HFFc6 (cell line): ENCODE measurements around the gene CRHR1. TPM values are rescaled to one million over a fixed set of nuclear protein-coding genes. Genes with fewer than 3 reads are reported as not detected.

Source experiments
- DNase-seq: peaks from one replicate; pipeline ENCODE4 v3.0.0-alpha.2; 2018
- H3K27ac Mint-ChIP-seq: 2 replicates; pipeline ENCODE4 v1.8.0; 2020; ENCODE audit warnings: mild to moderate bottlenecking, mixed read lengths
- H3K27me3 Mint-ChIP-seq: 2 replicates; pipeline ENCODE4 v1.8.0; 2021; ENCODE audit warnings: mild to moderate bottlenecking, moderate library complexity, mixed read lengths; ENCODE audit not compliant: insufficient read depth
- H3K36me3 Mint-ChIP-seq: 2 replicates; pipeline ENCODE4 v1.8.0; 2021; ENCODE audit warnings: low read depth, mixed read lengths
- H3K4me1 Mint-ChIP-seq: 2 replicates; pipeline ENCODE4 v1.8.0; 2020; ENCODE audit warnings: low read depth, mixed read lengths
- H3K4me3 Mint-ChIP-seq: 2 replicates; pipeline ENCODE4 v1.8.0; 2020; ENCODE audit warnings: mild to moderate bottlenecking, moderate library complexity, mixed read lengths
- H3K9me3 Mint-ChIP-seq: 2 replicates; pipeline ENCODE4 v1.8.0; 2020; ENCODE audit warnings: mild to moderate bottlenecking, mixed read lengths
- CTCF ChIP-seq: fragments of 200-600 bp; sonication (generic); IDR thresholded peaks from 2 replicates; pipeline ENCODE4 v1.5.0; 2021; ENCODE audit warnings: antibody characterized with exemption, mild to moderate bottlenecking
- total RNA-seq, 6 experiments: library from RNA; stranded (reverse); fragmentation: NEBNext Ultra II Directional; extraction: Animal tissue kit (Norgen Biotek cat#: 25700); gene quantifications; 2 replicates in 1 of 6; 3 replicates in 5 of 6; pipeline ENCODE4 v1.2.3, GENCODE V29; 2021

The CRHR1 gene
- total RNA-seq, 6 experiments from 2014 or later = not detected

GRCh38 chr17:45824901-45825492 lies 40.9 kb downstream of the CRHR1 start:
- H3K4me1 Mint-ChIP-seq = peaks cover 7% of the 10 kb centered on the region; the same call in 1 of the 2 replicates
- H3K9me3 Mint-ChIP-seq = no peaks in the 10 kb centered on the region
- no peak for TF ChIP-seq CTCF
- H3K36me3 Mint-ChIP-seq = no peaks in the 10 kb centered on the region
- no peak for DNase-seq
- H3K27ac Mint-ChIP-seq = no peak overlapping the region
- no peak overlapping the region for H3K4me3 Mint-ChIP-seq
- peaks cover 39% of the 10 kb centered on the region for H3K27me3 Mint-ChIP-seq

DNA sequence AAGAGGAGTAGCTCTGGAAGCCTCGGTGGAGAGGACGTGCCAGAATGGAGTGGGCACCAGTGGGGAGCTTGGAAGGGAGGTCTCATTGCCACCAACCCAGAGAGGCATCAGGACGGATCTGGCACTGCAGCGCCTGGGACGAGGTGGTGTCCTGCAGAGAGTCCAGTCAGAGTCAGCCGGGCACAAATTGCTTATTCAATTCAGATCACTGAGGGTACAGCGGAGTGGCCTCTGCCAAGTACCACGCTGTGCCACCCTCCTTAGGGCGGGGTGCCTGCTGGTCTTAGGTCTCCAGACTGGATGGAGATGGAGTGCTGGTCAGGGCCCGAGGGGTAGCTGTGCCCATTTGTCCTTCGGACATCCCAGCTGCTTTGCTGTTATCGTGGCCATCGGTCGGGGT lies 41.7 kb downstream of the CRHR1 start:
- Mint-ChIP-seq H3K4me1 (peaks cover 7% of the 10 kb centered on the region; the same call in 1 of the 2 replicates), H3K27ac (no peak overlapping the region), H3K4me3 (no peak overlapping the region), H3K36me3 (no peaks in the 10 kb centered on the region), H3K27me3 (peaks cover 34% of the 10 kb centered on the region), H3K9me3 (no peaks in the 10 kb centered on the region)
- DNase-seq = no peak
- TF ChIP-seq CTCF = no peak

GRCh38 chr17:45826919-45827588 lies 42.9 kb downstream of the CRHR1 start:
- no peaks in the 10 kb centered on the region for H3K9me3 Mint-ChIP-seq
- TF ChIP-seq CTCF = no peak
- no peaks in the 10 kb centered on the region for H3K36me3 Mint-ChIP-seq
- H3K27ac Mint-ChIP-seq = no peak overlapping the region
- peaks cover 36% of the 10 kb centered on the region for H3K27me3 Mint-ChIP-seq
- H3K4me1 Mint-ChIP-seq = peaks cover 7% of the 10 kb centered on the region; the same call in 1 of the 2 replicates
- no peak for DNase-seq
- no peak overlapping the region for H3K4me3 Mint-ChIP-seq

GRCh38 chr17:45828171-45828570 lies 44.1 kb downstream of the CRHR1 start:
- H3K36me3 Mint-ChIP-seq = no peaks in the 10 kb centered on the region
- H3K27me3 Mint-ChIP-seq = peaks cover 38% of the 10 kb centered on the region
- TF ChIP-seq CTCF = no peak
- H3K4me3 Mint-ChIP-seq = no peak overlapping the region
- H3K27ac Mint-ChIP-seq = no peak overlapping the region
- DNase-seq = no peak
- H3K4me1 Mint-ChIP-seq = peaks cover 7% of the 10 kb centered on the region; the same call in 1 of the 2 replicates
- H3K9me3 Mint-ChIP-seq = no peaks in the 10 kb centered on the region

- no peaks in the 10 kb centered on the region for H3K9me3 Mint-ChIP-seq
- H3K27me3 Mint-ChIP-seq = peaks cover 38% of the 10 kb centered on the region
- peak; percentile 27; the same call in 1 of the 2 replicates for TF ChIP-seq CTCF
- peak; percentile 45 for DNase-seq
- H3K36me3 Mint-ChIP-seq = no peaks in the 10 kb centered on the region
- no peak overlapping the region for H3K27ac Mint-ChIP-seq
- H3K4me1 Mint-ChIP-seq = peaks cover 7% of the 10 kb centered on the region; the same call in 1 of the 2 replicates
- no peak overlapping the region for H3K4me3 Mint-ChIP-seq
Observed at GRCh38 chr17:45828582-45829133, 44.5 kb downstream of the CRHR1 start.
